CD4-positive, alpha-beta T cell treated with Interleukin-4 for 4 hours (primary cell): Measurements from ENCODE around the gene SREBF2.

ENCODE experiments used
- DNase-seq: peaks from one replicate; pipeline ENCODE4 v3.0.0-alpha.2; 2020

SREBF2 gene

GRCh38 chr22:41880653-41881052 lies 47.7 kb downstream of the SREBF2 start:
- no peak for DNase-seq

- DNase-seq = no peak
These were observed 50.5 kb downstream of the SREBF2 start for GRCh38 chr22:41883400-41883799.

- DNase-seq = no peak
These were observed 52.2 kb downstream of the SREBF2 start for GRCh38 chr22:41885116-41885515.

GRCh38 chr22:41885516-41885915 lies 52.6 kb downstream of the SREBF2 start:
- DNase-seq = no peak

GRCh38 chr22:41888627-41889200 lies 55.8 kb downstream of the SREBF2 start:
- no peak for DNase-seq

GRCh38 chr22:41891407-41891806 lies 58.5 kb downstream of the SREBF2 start:
- no peak for DNase-seq

- DNase-seq = no peak
These were observed 59.8 kb downstream of the SREBF2 start for GRCh38 chr22:41892721-41893120.

GRCh38 chr22:41893591-41894375 lies 60.9 kb downstream of the SREBF2 start:
- no peak for DNase-seq

GRCh38 chr22:41898645-41899044 lies 65.7 kb downstream of the SREBF2 start:
- DNase-seq = no peak

GRCh38 chr22:41899110-41899509 lies 66.2 kb downstream of the SREBF2 start:
- DNase-seq = no peak

GRCh38 chr22:41899992-41900651 lies 67.2 kb downstream of the SREBF2 start:
- no peak for DNase-seq

GRCh38 chr22:41900652-41901312 lies 67.9 kb downstream of the SREBF2 start:
- DNase-seq = no peak

GRCh38 chr22:41902016-41902415 lies 69.1 kb downstream of the SREBF2 start:
- DNase-seq = no peak

- no peak for DNase-seq
These were observed 70.1 kb downstream of the SREBF2 start for GRCh38 chr22:41902932-41903421.

GRCh38 chr22:41904450-41905410 lies 71.8 kb downstream of the SREBF2 start:
- no peak for DNase-seq

GRCh38 chr22:41905411-41906202 lies 72.7 kb downstream of the SREBF2 start:
- no peak for DNase-seq

GRCh38 chr22:41906822-41907221 lies 73.9 kb downstream of the SREBF2 start:
- no peak for DNase-seq

- DNase-seq = no peak
These were observed 74.8 kb downstream of the SREBF2 start for GRCh38 chr22:41907436-41908401.

GRCh38 chr22:41908411-41909309 lies 75.8 kb downstream of the SREBF2 start:
- peak; percentile 56 for DNase-seq
